K562 (cell line): ENCODE measurements around the gene PUM1. TPM values are rescaled to one million over a fixed set of nuclear protein-coding genes. Genes with fewer than 3 reads are reported as not detected.

Source experiments
- ATAC-seq: fragments of 200-7000 bp; cut with Tn5 transposase; 3 replicates; pipeline ENCODE4 v1.9.1; 2020; ENCODE audit warnings: moderate library complexity
- BruUV-seq: library from RNA; stranded (reverse); fragments of 400-500 nt; replicated peaks from 2 replicates; lab custom pipeline; 2021; lab: Mats Ljungman, UMichigan
- CTCF ChIA-PET: fragments of 300-600 bp; formaldehyde crosslinking; extraction: SDS; loops from one replicate; lab custom pipeline; 2021; ENCODE audit warnings: low intra/inter-chr PET ratio; lab: Yijun Ruan, JAX
- POLR2A ChIA-PET: fragments of 300-600, 350-650 bp; sonication (Branson Sonifier 250); formaldehyde crosslinking; extraction: SDS; loops from one replicate; lab custom pipeline; 2021; ENCODE audit warnings: antibody characterized with exemption, inconsistent platforms; lab: Yijun Ruan, JAX
- DNase-seq, 4 experiments: peaks; one replicate each; pipeline versions ENCODE4 v3.0.0 to v3.0.0-alpha.2; 2011 to 2018; ENCODE audit warnings: low spot score in 3 of 4, mixed read lengths in 3 of 4; ENCODE audit errors: extremely low read depth in 1 of 4
- FAIRE-seq: peaks from 2 replicates; lab custom pipeline; 2011; peaks lifted over from hg19 to GRCh38; lab: Jason Lieb, UNC
- H2AFZ ChIP-seq: 2 replicates; pipeline ENCODE4 v1.6.0; 2011; ENCODE audit warnings: low read depth, low read length, control low read depth, inconsistent platforms
- H3K27ac ChIP-seq: fragments of 200-600 bp; 3 replicates; pipeline ENCODE4 v1.8.0; 2011; ENCODE audit warnings: low read depth, mild to moderate bottlenecking, control low read depth, inconsistent platforms, low read length, moderate library complexity, mixed read lengths; ENCODE audit errors: extremely low read depth
- H3K27me3 ChIP-seq, 2 experiments: fragments of 300-600 bp in 1 of 2; 2 replicates in 1 of 2; 3 replicates in 1 of 2; pipeline versions ENCODE4 v1.6.0 to v1.8.0; 2011; ENCODE audit warnings: inconsistent platforms in 2 of 2, low read length in 2 of 2, mild to moderate bottlenecking in 1 of 2, mixed read lengths in 1 of 2, moderate library complexity in 1 of 2; ENCODE audit not compliant: control insufficient read depth in 2 of 2, insufficient read depth in 2 of 2
- H3K36me3 ChIP-seq: fragments of 300-600 bp; 3 replicates; pipeline ENCODE4 v1.8.0; 2011; ENCODE audit warnings: mild to moderate bottlenecking, low read length, inconsistent platforms; ENCODE audit not compliant: control insufficient read depth, insufficient read depth
- H3K4me1 ChIP-seq, 2 experiments: fragments of 200-600 bp in 1 of 2; replicated peaks in 1 of 2; 2 replicates in 1 of 2; 3 replicates in 1 of 2; pipeline versions ENCODE4 v1.5.1 to v1.8.0; 2011; ENCODE audit warnings: inconsistent platforms in 2 of 2, low read length in 2 of 2, mild to moderate bottlenecking in 1 of 2, mixed read lengths in 1 of 2, moderate library complexity in 1 of 2; ENCODE audit not compliant: control insufficient read depth in 2 of 2, insufficient read depth in 2 of 2
- H3K4me2 ChIP-seq: 2 replicates; pipeline ENCODE4 v1.6.1; 2011; ENCODE audit warnings: low read length, control low read depth, inconsistent platforms, mixed read lengths; ENCODE audit not compliant: insufficient read depth
- H3K4me3 ChIP-seq: fragments of 200-600 bp; sonication (generic), shearing (Covaris generic); 2 replicates; pipeline ENCODE4 v1.5.1; 2016; ENCODE audit warnings: control low read depth, inconsistent platforms
- H3K79me2 ChIP-seq: fragments of 200-600 bp; 3 replicates; pipeline ENCODE4 v1.8.0; 2011; ENCODE audit warnings: low read length, inconsistent platforms; ENCODE audit not compliant: control insufficient read depth, insufficient read depth
- H3K9ac ChIP-seq, 2 experiments: 2 replicates each; pipeline versions ENCODE4 v1.6.0 to v1.6.1; 2011; ENCODE audit warnings: low read depth in 2 of 2, low read length in 2 of 2, control low read depth in 1 of 2, inconsistent platforms in 1 of 2, mild to moderate bottlenecking in 1 of 2, mixed read lengths in 1 of 2; ENCODE audit not compliant: insufficient read depth in 1 of 2
- H3K9me1 ChIP-seq: one replicate; pipeline ENCODE4 v1.6.0; 2011; ENCODE audit warnings: inconsistent platforms, mild to moderate bottlenecking, low read length, moderate library complexity; ENCODE audit not compliant: control insufficient read depth, insufficient read depth
- H3K9me3 ChIP-seq: replicated peaks from 2 replicates; pipeline ENCODE4 v1.5.1; 2011; ENCODE audit warnings: low read depth, low read length, inconsistent platforms; ENCODE audit not compliant: control insufficient read depth, insufficient read depth
- H4K20me1 ChIP-seq: replicated peaks from 2 replicates; pipeline ENCODE4 v1.6.1; 2011; ENCODE audit warnings: low read length, inconsistent platforms, mixed read lengths; ENCODE audit not compliant: control insufficient read depth, insufficient read depth
- CBX8 ChIP-seq: fragments of 200-600 bp; sonication (generic); IDR thresholded peaks from 2 replicates; pipeline ENCODE4 v1.6.1; 2012; ENCODE audit warnings: borderline replicate concordance, mixed run types, low read depth, mild to moderate bottlenecking, moderate library complexity, mixed read lengths, low read length, control low read depth, inconsistent platforms; ENCODE audit not compliant: poor library complexity, severe bottlenecking; ENCODE audit errors: extremely low read depth
- CEBPG ChIP-seq, 3 experiments: fragments of 200-800 bp in 1 of 3; sonication (Bioruptor generic) in 1 of 3; sonication (generic) in 1 of 3; formaldehyde crosslinking in 1 of 3; IDR thresholded peaks in 2 of 3; conservative IDR thresholded peaks in 1 of 3; 2 replicates each; pipeline versions ENCODE4 v1.6.1 to v1.8.0; 2016 to 2022; ENCODE audit warnings: missing compliant biosample characterization in 2 of 3, missing genetic modification characterization in 2 of 3, mild to moderate bottlenecking in 1 of 3, missing genetic modification reagents in 1 of 3
- CHCHD3 ChIP-seq: fragments of 250-450 bp; sonication (Bioruptor Pico); IDR thresholded peaks from 2 replicates; pipeline ENCODE4 v2.1.2; 2022; ENCODE audit warnings: mild to moderate bottlenecking
- GTF2F1 ChIP-seq: IDR thresholded peaks from 2 replicates; pipeline ENCODE4 v1.6.1; 2011; ENCODE audit warnings: low read depth, low read length, improper control_type of control experiment
- HDAC1 ChIP-seq, 2 experiments: fragments of 450-650 bp; IDR thresholded peaks; 2 replicates each; pipeline ENCODE4 v1.6.1; 2016 to 2017; ENCODE audit warnings: inconsistent platforms in 1 of 2, mild to moderate bottlenecking in 1 of 2, moderate library complexity in 1 of 2
- KLF16 ChIP-seq: IDR thresholded peaks from 2 replicates; pipeline ENCODE4 v1.6.1; 2016; ENCODE audit warnings: antibody characterized with exemption
- NELFE ChIP-seq: IDR thresholded peaks from 2 replicates; pipeline ENCODE4 v1.6.1; 2011; ENCODE audit warnings: mild to moderate bottlenecking; ENCODE audit not compliant: insufficient read depth, insufficient read length
- NR3C1 ChIP-seq: sonication (generic); formaldehyde crosslinking; IDR thresholded peaks from 2 replicates; pipeline ENCODE4 v1.8.1; 2022; ENCODE audit warnings: missing genetic modification reagents
- PTBP1 ChIP-seq: fragments of 200-400 bp; formaldehyde crosslinking; IDR thresholded peaks from 2 replicates; pipeline ENCODE4 v1.6.1; 2017; ENCODE audit warnings: low read depth, low read length
- PYGO2 ChIP-seq: fragments of 450-650 bp; IDR thresholded peaks from 2 replicates; pipeline ENCODE4 v1.6.1; 2016; ENCODE audit warnings: mild to moderate bottlenecking, missing genetic modification characterization, moderate library complexity, missing compliant biosample characterization
- RBM17 ChIP-seq: fragments of 200-400 bp; formaldehyde crosslinking; IDR thresholded peaks from 2 replicates; pipeline ENCODE4 v1.6.1; 2017; ENCODE audit warnings: low read depth, mild to moderate bottlenecking, low read length, borderline replicate concordance
- RBM25 ChIP-seq: fragments of 200-400 bp; formaldehyde crosslinking; IDR thresholded peaks from 2 replicates; pipeline ENCODE4 v1.6.1; 2018; ENCODE audit warnings: low read length, low read depth, moderate library complexity; ENCODE audit not compliant: severe bottlenecking
- SRSF7 ChIP-seq: fragments of 200-400 bp; formaldehyde crosslinking; optimal IDR thresholded peaks from 2 replicates; pipeline ENCODE3; 2017; ENCODE audit warnings: mild to moderate bottlenecking, low read depth, low read length
- ZC3H4 ChIP-seq: sonication (generic); formaldehyde crosslinking; IDR thresholded peaks from 2 replicates; pipeline ENCODE4 v1.9.0; 2021; ENCODE audit warnings: missing genetic modification reagents, borderline replicate concordance
- ZNF24 ChIP-seq: fragments of 450-650 bp; IDR thresholded peaks from 2 replicates; pipeline ENCODE4 v1.6.1; 2016
- ZNF41 ChIP-seq: fragments of 250-450 bp; sonication (Bioruptor Pico); conservative IDR thresholded peaks from 2 replicates; pipeline ENCODE4 v1.4.0; 2020; ENCODE audit warnings: mild to moderate bottlenecking
- ZNF551 ChIP-seq: fragments of 250-450 bp; sonication (Bioruptor Pico); IDR thresholded peaks from 2 replicates; pipeline ENCODE4 v1.5.0; 2021; ENCODE audit warnings: mild to moderate bottlenecking, moderate library complexity
- ZNF586 ChIP-seq: fragments of 450-650 bp; formaldehyde crosslinking; conservative IDR thresholded peaks from 2 replicates; pipeline ENCODE4 v1.4.0; 2020; ENCODE audit warnings: mild to moderate bottlenecking, moderate library complexity
- ZNF830 ChIP-seq: fragments of 250-450 bp; sonication (Bioruptor Pico); IDR thresholded peaks from 2 replicates; pipeline ENCODE4 v1.5.0; 2021; ENCODE audit warnings: mild to moderate bottlenecking
- WGBS: fragments of 100-300 bp; shearing (Covaris generic); methylation state at CpG from one replicate; pipeline ENCODE4 v1.1.6; 2016; ENCODE audit warnings: low coverage, mixed read lengths; ENCODE audit not compliant: insufficient coverage; ENCODE audit errors: missing lambda C conversion rate; 5-methylcytosine and 5-hydroxymethylcytosine counted together
- in situ Hi-C: fragments of 300-500 bp; cut with MboI; formaldehyde crosslinking; loops from 4 replicates; pipeline ENCODE4 v1.15.0; 2018; ENCODE audit warnings: inconsistent platforms, mixed read lengths
- intact Hi-C: fragments of 100-400 bp; cut with micrococcal nuclease; formaldehyde crosslinking; loops from 2 replicates; pipeline ENCODE4 v1.14.2; 2022
- polyA plus RNA-seq, 8 experiments: library from polyadenylated mRNA; depleted of rRNA in 4 of 8; stranded (reverse) in 5 of 8; unstranded in 3 of 8; fragments of >200 nt; fragmentation: Nextera tagmentation in 2 of 8; fragmentation: Illumina TruSeq in 1 of 8; extraction: Ambion mirVana in 2 of 8; extraction: Trizol in 1 of 8; gene quantifications; 2 replicates each; pipeline versions ENCODE4 v1.2.1 to v1.2.3, GENCODE V29; 2011 to 2014; ENCODE audit warnings: inconsistent platforms in 1 of 8, missing spikeins in 1 of 8
- total RNA-seq, 7 experiments: library from RNA; depleted of rRNA in 6 of 7; stranded (reverse); fragments of >200 nt in 6 of 7; fragmentation: Illumina TruSeq in 2 of 7; extraction: Trizol in 2 of 7; gene quantifications; 2 replicates each; pipeline versions ENCODE4 v1.2.1 to v1.2.3, GENCODE V29; 2011 to 2021; ENCODE audit warnings: low replicate concordance in 1 of 7
- TF ChIP-seq, protein P1 (sequence below): sonication (generic); formaldehyde crosslinking; IDR thresholded peaks from 2 replicates; pipeline ENCODE4 v1.8.1; 2023; ENCODE audit warnings: mild to moderate bottlenecking, missing genetic modification reagents, moderate library complexity

The PUM1 gene
- total and polyA plus RNA-seq, 9 of the 15 experiments (the other 6 are each of a cell fraction or from before 2014, with no cell fraction given): 37.7 to 104 (median 55.7) TPM

DNA sequence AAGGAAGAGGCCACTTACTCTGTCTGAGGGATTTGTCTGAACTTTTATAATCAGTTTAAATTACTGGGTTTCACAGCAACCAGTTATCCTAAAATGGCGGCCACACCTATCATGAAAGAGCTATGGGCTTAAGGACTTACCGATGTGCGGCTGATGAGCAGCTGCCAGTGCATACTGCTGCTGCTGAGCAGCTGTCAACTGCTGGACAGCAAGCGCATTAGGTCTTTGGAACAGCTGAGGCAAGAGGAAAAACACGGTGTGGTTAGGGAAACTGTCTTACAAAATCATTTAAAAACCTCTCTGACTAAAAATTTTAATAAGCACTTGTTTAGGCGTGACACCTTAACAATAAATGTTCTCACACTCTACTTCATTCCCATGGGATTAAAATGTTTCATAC lies 84.3 kb downstream of the PUM1 start (continued):
- TF ChIP-seq HDAC1 (IDR thresholded peaks at IDR 0.05): no peak

DNA sequence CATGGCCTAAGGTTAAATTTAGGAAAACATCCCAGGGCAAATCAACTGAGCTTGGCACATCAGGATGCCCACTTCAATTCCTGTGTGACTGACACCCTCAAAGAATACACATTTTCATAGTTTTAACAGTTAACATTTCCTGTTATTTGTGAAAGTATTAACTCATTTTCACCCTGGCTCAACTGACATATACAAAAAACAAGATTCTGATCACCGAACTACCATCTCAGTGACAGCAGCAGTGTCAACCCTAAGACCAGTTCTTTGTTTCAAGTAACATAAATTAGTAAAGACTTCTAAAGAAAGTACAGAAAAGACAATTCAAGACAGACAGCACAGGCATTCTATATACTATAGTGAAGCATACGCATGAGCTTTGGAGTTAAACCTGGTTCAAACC lies 88.0 kb downstream of the PUM1 start:
- in situ Hi-C loops (no loop called here), intact Hi-C loops (loop anchor here (10.0 kb wide), 1 partner anchor 177 kb away; no protein-coding TSS in a partner anchor)
- no peaks in the 10 kb centered on the region for H3K9me3 ChIP-seq
- no TSS peak for BruUV-seq
- no peaks in the 10 kb centered on the region for H3K4me1 ChIP-seq
- no peaks in the 10 kb centered on the region for H3K27me3 ChIP-seq
- no peak overlapping the region for H2AFZ ChIP-seq
- H3K9ac ChIP-seq: no peak overlapping the region
- H4K20me1 ChIP-seq: no peaks in the 10 kb centered on the region; the same call in 1 of the 2 replicates
- POLR2A ChIA-PET: no interaction called here
- H3K27ac ChIP-seq: no peak overlapping the region
- DNase-seq (no peak), ATAC-seq (no peak), FAIRE-seq (no peak)
- CTCF ChIA-PET: no interaction called here
- H3K4me2 ChIP-seq: no peak overlapping the region
- no peak overlapping the region for H3K4me3 ChIP-seq
- TF ChIP-seq NELFE (no peak), ZNF24 (no peak), ZNF41 (CRISPR knock-in tag) (no peak), GTF2F1 (no peak), NR3C1 (CRISPR knock-in tag) (no peak), PTBP1 (no peak), ZNF551 (CRISPR knock-in tag) (no peak), KLF16 (no peak), CHCHD3 (no peak), RBM25 (no peak), ZNF586 (CRISPR knock-in tag) (no peak), CBX8 (no peak), ZC3H4 (CRISPR knock-in tag) (no peak), SRSF7 (no peak), RBM17 (no peak), PYGO2 (tag) (no peak), CEBPG (CRISPR knock-in tag; IDR thresholded peaks at IDR 0.05) (no peak), CEBPG (tag; conservative IDR thresholded peaks at IDR 0.05 in 1 of 2, IDR thresholded peaks at IDR 0.05 in 1 of 2) (no peak), ZNF830 (no peak)
- TF ChIP-seq, protein P1, sequence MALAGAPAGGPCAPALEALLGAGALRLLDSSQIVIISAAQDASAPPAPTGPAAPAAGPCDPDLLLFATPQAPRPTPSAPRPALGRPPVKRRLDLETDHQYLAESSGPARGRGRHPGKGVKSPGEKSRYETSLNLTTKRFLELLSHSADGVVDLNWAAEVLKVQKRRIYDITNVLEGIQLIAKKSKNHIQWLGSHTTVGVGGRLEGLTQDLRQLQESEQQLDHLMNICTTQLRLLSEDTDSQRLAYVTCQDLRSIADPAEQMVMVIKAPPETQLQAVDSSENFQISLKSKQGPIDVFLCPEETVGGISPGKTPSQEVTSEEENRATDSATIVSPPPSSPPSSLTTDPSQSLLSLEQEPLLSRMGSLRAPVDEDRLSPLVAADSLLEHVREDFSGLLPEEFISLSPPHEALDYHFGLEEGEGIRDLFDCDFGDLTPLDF (CRISPR knock-in tag): no peak
- H3K79me2 ChIP-seq: peaks cover 59% of the 10 kb centered on the region
- H3K9me1 ChIP-seq: peaks cover 7% of the 10 kb centered on the region
- H3K36me3 ChIP-seq: peaks cover 93% of the 10 kb centered on the region
- 88% methylated on average over 2 of the region's 2 CpGs for WGBS
